GM12891 (cell line): Measurements from ENCODE around the gene XCR1.

Source experiments
- PAX5 ChIP-seq: IDR thresholded peaks from 2 replicates; pipeline ENCODE4 v1.6.1; 2011; ENCODE audit warnings: low read length, moderate library complexity, mild to moderate bottlenecking; ENCODE audit not compliant: insufficient read depth, severe bottlenecking
- POLR2A ChIP-seq: IDR thresholded peaks from 2 replicates; pipeline ENCODE4 v1.6.1; 2011; ENCODE audit warnings: low read depth, low read length, control low read depth
- POLR2AphosphoS5 ChIP-seq: IDR thresholded peaks from 2 replicates; pipeline ENCODE4 v1.6.1; 2011; ENCODE audit warnings: low read depth, low read length, control low read depth
- POU2F2 ChIP-seq: IDR thresholded peaks from 2 replicates; pipeline ENCODE4 v1.6.1; 2011; ENCODE audit warnings: low read depth, mild to moderate bottlenecking, control low read depth, low read length, moderate library complexity
- SPI1 ChIP-seq: IDR thresholded peaks from 2 replicates; pipeline ENCODE4 v1.6.1; 2011; ENCODE audit warnings: low read depth, low read length, control low read depth

- TF ChIP-seq POLR2A = no peak
- no peak for TF ChIP-seq POLR2AphosphoS5
- no peak for TF ChIP-seq PAX5
- no peak for TF ChIP-seq SPI1
- TF ChIP-seq POU2F2 = no peak
Measured at GRCh38 chr3:46075816-46076215, 48.5 kb upstream of the XCR1 start.
